GM21447 (cell line): ENCODE measurements around the gene POPDC3.
A peak's percentile ranks its signal among the peaks of the same experiment; 100 is the strongest.
"Not testable (repeated sequence)": the region's sequence is repeated elsewhere in the genome, so short reads cannot be mapped to it uniquely, and the experiment has no call there.

Experiments
- ATAC-seq: cut with Tn5 transposase; IDR thresholded peaks from one replicate; pipeline ENCODE4 v1.9.1; 2021; ENCODE audit not compliant: unreplicated experiment

Gene POPDC3, protein sequence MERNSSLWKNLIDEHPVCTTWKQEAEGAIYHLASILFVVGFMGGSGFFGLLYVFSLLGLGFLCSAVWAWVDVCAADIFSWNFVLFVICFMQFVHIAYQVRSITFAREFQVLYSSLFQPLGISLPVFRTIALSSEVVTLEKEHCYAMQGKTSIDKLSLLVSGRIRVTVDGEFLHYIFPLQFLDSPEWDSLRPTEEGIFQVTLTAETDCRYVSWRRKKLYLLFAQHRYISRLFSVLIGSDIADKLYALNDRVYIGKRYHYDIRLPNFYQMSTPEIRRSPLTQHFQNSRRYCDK

DNA sequence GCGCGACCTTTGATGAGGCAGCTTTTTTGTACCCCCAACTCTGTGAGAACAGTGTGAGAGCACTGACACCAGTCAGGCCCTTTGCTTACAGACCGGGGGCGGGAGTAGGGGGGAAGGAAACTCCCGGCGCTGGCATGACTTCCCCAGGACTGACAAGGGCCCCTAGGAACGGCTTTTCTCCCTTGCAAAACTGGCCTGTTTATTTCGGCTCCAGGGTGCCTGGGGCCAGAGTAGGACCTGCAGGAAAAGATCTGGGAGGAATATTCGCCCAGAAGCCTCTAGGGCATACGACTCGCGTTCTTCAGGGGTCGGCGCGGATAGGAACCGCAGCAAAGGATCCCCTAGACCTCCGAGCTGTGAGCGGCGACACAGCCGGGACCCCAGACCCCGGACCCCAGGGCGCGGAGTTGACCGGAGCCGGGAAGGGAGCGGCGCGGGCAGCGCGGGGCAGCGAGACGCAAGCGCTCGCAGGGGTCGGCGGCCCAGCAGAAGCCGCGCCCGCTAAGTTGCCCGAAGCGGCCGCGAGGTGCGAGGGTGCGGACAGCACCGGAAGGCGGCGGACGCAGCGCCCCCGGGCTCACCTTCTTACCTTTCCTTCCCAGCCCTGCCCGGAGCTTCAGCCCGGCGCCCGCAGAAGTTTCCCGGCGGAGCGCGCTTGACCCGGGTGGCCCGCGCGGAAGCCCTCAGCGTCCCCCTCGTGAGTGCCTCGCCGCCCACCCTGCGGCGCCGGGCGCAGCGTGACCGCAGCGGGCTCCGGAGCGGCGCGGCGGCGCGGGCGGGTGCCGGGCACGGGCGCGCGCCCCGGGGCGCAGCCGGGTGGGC is at the start of gene POPDC3:
POPDC3 (minus strand) TSS at position 771 of the 822 bp plus-strand sequence. CDS start 18,105 bp downstream, outside the sequence.
- no peak for ATAC-seq

- ATAC-seq = no peak
Measured at GRCh38 chr6:105227295-105227767, 47.5 kb upstream of the POPDC3 start.

- ATAC-seq = no peak
Measured at GRCh38 chr6:105226598-105227294, 46.9 kb upstream of the POPDC3 start.

GRCh38 chr6:105223242-105223641 is 43.4 kb upstream of the POPDC3 start:
- ATAC-seq = no peak

DNA sequence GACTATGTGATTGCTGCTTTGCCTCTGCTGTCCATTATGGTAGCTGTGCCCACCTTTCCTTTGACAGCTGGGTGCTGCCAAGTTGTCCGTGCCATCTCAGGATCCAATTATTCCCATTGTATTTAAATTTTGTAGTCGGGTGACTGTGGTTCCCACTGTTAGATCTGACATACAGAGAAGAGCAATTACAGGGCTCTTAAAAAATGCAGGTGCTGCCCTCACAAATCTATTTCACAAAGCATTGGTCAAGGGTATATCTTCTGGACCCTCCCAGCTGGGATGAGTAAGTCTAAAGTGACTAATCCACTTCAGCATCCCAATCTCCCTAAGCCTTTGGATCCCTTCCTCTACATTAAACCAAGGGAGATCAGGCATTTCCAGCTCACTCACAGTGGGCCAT is 41.4 kb upstream of the POPDC3 start:
- ATAC-seq = not testable (repeated sequence)

DNA sequence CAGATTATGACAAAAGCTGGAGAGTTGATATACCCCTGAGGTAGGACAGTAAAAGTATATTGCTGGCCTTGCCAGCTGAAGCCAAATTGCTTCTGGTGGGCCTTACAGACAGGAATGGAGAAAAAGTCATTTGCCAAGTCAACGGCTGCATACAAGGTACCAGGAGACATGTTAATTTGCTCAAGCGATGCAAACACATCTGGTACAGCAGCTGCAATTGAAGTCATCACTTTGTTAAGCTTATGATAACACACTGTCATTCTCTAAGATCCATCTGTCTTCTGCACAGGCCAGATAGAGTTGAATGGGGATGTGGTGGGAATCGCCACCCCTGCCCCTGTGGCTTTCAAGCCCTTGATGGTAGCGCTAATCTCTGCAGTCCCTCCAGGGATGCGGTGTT is 40.4 kb upstream of the POPDC3 start:
- no peak for ATAC-seq

DNA sequence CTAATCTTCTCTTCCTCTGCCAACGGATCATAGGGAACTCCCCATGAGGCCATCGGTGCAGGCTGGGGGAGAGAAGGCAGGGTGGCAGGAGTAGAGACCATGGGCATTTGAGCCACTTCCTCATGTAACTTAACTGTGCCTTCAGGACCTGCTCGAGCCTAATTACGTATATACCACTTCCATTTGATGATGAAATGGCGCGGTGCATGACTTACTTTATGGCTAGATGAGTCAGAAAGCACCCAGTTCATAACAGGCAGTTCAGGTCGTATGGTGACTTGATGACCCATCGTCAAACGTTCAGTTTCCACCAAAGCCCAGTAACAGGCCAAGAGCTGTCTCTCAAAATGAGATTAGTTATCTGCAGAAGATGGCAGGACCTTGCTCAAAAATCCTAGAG is 39.4 kb upstream of the POPDC3 start:
- ATAC-seq = not testable (repeated sequence)

DNA sequence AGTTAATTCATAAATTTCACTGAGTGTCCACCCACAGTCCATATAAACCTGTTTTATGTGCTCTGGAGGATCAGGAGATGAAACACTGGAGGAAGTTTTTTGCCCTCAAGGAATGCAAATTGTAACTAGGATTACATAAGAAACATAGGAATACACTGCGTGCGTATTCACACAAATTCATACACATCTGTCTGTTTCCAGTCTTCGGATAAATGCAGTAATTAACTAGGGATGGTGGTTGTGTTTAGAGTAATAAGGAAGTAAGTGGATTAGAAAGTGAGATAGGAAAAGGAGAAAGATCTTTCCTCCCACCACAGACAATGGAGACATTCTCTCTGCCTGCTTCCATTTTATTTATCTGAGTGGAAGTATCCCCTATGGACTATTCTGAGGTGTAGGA is 35.7 kb upstream of the POPDC3 start:
- ATAC-seq = no peak

DNA sequence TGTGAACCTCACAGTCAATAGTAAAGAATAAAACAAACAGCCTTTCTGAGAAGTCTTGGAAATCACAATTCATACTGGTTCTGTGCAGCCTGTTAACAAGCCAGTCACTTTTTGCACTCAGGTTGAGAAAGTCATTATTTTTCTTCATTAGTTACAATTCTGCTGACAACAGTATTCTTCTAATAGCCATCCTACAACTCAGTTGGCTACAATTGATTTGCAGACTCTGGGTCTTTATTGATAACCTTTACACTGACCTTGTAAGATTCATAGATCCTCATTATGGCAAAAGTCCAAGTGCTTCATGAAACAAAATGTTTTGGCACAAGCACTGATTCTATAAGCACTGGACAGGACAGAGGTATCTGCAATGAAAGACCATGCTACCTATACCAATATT is 34.9 kb upstream of the POPDC3 start:
- no peak for ATAC-seq

- no peak for ATAC-seq
Measured at GRCh38 chr6:105213272-105213671, 33.5 kb upstream of the POPDC3 start.

- ATAC-seq = peak; percentile 67
Measured at GRCh38 chr6:105212587-105212986, 32.8 kb upstream of the POPDC3 start.

DNA sequence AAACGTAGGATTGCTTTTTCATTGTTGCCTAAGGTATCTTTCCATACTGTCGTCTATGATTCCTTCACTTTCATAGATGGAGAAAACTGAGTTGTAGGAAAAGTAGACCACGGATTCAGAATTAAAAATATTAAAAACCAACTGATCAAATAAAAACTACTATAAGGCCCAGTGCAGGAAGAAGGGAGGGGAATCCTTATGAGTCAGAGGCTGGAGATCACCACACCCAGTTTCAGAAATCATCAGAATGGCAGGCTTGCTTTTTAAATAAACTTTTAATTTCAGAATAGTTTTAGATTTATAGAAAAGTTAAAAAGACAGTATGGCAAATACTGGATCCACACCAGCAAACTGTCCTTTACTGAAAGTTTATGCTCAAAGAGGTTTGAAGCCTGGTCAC is 32.0 kb upstream of the POPDC3 start:
- ATAC-seq = no peak

GRCh38 chr6:105210932-105211531 is 31.2 kb upstream of the POPDC3 start:
- no peak for ATAC-seq

GRCh38 chr6:105209950-105210706 is 30.3 kb upstream of the POPDC3 start:
- no peak for ATAC-seq

- no peak for ATAC-seq
Measured at GRCh38 chr6:105207524-105208269, 27.9 kb upstream of the POPDC3 start.

- no peak for ATAC-seq
Measured at GRCh38 chr6:105204768-105205167, 25.0 kb upstream of the POPDC3 start.

- ATAC-seq = no peak
Measured at GRCh38 chr6:105204331-105204730, 24.5 kb upstream of the POPDC3 start.

DNA sequence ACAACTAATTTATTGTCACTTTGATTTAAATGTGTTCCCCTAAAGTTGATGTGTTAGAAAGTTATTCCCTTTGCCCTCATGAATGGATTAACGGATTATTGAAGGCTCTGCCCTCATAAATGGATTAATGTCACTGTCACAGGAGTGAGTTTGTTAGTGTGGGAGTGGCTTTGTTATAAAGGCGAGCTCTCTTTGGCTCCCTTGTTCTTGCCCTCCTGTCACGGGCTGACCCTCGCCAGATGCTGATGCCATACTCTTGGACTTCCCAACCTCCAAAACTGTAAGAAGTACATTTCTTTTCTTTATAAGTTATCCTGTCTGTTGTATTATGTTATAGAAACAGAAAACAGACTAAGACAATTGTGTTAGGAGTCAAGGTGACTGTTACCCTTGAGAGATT is 22.7 kb upstream of the POPDC3 start:
- no peak for ATAC-seq

GRCh38 chr6:105200133-105200730 is 20.4 kb upstream of the POPDC3 start:
- ATAC-seq = no peak
